ENCODE results near the gene PSD2. TPM values are rescaled to one million over a fixed set of nuclear protein-coding genes. Genes with fewer than 3 reads are reported as not detected.

PSD2 gene
- total and polyA plus RNA-seq, 2 of the 13 experiments (the other 11 are each of a cell fraction or from before 2014, with no cell fraction given) = 0.07 TPM; not detected in 1

DNA sequence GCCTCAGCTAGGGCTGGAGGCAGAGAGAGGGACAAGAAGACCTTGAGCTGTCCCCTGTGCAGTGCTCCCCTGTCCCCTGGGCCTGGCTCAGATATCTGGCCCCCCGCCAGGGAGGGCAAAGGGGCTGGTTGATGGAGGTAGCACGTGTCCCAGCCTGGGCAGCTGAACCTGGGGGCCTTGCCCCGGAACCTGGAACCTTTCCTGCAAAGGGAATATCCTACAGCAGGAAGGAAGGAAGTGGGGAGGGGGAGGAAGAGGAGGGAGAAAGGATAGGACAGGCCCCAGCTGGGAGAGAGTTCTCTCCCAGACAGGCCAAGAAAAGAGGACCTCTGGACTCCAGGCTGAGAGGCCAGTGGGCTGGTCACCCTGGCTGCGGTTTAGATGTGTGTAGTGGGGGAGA, 27.6 kb upstream of the PSD2 start (continued):
- TF ChIP-seq, protein P1, sequence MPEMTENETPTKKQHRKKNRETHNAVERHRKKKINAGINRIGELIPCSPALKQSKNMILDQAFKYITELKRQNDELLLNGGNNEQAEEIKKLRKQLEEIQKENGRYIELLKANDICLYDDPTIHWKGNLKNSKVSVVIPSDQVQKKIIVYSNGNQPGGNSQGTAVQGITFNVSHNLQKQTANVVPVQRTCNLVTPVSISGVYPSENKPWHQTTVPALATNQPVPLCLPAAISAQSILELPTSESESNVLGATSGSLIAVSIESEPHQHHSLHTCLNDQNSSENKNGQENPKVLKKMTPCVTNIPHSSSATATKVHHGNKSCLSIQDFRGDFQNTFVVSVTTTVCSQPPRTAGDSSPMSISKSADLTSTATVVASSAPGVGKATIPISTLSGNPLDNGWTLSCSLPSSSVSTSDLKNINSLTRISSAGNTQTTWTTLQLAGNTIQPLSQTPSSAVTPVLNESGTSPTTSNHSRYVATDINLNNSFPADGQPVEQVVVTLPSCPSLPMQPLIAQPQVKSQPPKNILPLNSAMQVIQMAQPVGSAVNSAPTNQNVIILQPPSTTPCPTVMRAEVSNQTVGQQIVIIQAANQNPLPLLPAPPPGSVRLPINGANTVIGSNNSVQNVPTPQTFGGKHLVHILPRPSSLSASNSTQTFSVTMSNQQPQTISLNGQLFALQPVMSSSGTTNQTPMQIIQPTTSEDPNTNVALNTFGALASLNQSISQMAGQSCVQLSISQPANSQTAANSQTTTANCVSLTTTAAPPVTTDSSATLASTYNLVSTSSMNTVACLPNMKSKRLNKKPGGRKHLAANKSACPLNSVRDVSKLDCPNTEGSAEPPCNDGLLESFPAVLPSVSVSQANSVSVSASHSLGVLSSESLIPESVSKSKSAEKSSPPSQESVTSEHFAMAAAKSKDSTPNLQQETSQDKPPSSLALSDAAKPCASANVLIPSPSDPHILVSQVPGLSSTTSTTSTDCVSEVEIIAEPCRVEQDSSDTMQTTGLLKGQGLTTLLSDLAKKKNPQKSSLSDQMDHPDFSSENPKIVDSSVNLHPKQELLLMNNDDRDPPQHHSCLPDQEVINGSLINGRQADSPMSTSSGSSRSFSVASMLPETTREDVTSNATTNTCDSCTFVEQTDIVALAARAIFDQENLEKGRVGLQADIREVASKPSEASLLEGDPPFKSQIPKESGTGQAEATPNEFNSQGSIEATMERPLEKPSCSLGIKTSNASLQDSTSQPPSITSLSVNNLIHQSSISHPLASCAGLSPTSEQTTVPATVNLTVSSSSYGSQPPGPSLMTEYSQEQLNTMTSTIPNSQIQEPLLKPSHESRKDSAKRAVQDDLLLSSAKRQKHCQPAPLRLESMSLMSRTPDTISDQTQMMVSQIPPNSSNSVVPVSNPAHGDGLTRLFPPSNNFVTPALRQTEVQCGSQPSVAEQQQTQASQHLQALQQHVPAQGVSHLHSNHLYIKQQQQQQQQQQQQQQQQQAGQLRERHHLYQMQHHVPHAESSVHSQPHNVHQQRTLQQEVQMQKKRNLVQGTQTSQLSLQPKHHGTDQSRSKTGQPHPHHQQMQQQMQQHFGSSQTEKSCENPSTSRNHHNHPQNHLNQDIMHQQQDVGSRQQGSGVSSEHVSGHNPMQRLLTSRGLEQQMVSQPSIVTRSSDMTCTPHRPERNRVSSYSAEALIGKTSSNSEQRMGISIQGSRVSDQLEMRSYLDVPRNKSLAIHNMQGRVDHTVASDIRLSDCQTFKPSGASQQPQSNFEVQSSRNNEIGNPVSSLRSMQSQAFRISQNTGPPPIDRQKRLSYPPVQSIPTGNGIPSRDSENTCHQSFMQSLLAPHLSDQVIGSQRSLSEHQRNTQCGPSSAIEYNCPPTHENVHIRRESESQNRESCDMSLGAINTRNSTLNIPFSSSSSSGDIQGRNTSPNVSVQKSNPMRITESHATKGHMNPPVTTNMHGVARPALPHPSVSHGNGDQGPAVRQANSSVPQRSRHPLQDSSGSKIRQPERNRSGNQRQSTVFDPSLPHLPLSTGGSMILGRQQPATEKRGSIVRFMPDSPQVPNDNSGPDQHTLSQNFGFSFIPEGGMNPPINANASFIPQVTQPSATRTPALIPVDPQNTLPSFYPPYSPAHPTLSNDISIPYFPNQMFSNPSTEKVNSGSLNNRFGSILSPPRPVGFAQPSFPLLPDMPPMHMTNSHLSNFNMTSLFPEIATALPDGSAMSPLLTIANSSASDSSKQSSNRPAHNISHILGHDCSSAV (CRISPR knock-in tag; IDR thresholded peaks at IDR 0.05; ENCODE audit: borderline replicate concordance) = no peak
- TF ChIP-seq, protein P2, sequence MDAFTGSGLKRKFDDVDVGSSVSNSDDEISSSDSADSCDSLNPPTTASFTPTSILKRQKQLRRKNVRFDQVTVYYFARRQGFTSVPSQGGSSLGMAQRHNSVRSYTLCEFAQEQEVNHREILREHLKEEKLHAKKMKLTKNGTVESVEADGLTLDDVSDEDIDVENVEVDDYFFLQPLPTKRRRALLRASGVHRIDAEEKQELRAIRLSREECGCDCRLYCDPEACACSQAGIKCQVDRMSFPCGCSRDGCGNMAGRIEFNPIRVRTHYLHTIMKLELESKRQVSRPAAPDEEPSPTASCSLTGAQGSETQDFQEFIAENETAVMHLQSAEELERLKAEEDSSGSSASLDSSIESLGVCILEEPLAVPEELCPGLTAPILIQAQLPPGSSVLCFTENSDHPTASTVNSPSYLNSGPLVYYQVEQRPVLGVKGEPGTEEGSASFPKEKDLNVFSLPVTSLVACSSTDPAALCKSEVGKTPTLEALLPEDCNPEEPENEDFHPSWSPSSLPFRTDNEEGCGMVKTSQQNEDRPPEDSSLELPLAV (CRISPR knock-in tag; conservative IDR thresholded peaks at IDR 0.05; ENCODE audit: low read depth) = no peak
- no peak for TF ChIP-seq ZNF75D (CRISPR knock-in tag; IDR thresholded peaks at IDR 0.05; ENCODE audit: borderline replicate concordance)
- no peak for TF ChIP-seq TCF7 (IDR thresholded peaks at IDR 0.05; ENCODE audit: low read depth)
- TF ChIP-seq HOXA7 (CRISPR knock-in tag; IDR thresholded peaks at IDR 0.05) = no peak
- TF ChIP-seq REL (CRISPR knock-in tag; conservative IDR thresholded peaks at IDR 0.05) = no peak
- no peak for TF ChIP-seq ZC3H13 (CRISPR knock-in tag; IDR thresholded peaks at IDR 0.05)
- TF ChIP-seq, protein P3, sequence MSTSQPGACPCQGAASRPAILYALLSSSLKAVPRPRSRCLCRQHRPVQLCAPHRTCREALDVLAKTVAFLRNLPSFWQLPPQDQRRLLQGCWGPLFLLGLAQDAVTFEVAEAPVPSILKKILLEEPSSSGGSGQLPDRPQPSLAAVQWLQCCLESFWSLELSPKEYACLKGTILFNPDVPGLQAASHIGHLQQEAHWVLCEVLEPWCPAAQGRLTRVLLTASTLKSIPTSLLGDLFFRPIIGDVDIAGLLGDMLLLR (CRISPR knock-in tag; IDR thresholded peaks at IDR 0.05) = no peak
- TF ChIP-seq CAMTA2 (CRISPR knock-in tag; IDR thresholded peaks at IDR 0.05; ENCODE audit: borderline replicate concordance) = no peak
- TF ChIP-seq, protein P4, sequence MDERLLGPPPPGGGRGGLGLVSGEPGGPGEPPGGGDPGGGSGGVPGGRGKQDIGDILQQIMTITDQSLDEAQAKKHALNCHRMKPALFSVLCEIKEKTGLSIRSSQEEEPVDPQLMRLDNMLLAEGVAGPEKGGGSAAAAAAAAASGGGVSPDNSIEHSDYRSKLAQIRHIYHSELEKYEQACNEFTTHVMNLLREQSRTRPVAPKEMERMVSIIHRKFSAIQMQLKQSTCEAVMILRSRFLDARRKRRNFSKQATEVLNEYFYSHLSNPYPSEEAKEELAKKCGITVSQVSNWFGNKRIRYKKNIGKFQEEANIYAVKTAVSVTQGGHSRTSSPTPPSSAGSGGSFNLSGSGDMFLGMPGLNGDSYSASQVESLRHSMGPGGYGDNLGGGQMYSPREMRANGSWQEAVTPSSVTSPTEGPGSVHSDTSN (CRISPR knock-in tag; IDR thresholded peaks at IDR 0.05) = no peak
- TF ChIP-seq, protein P5, sequence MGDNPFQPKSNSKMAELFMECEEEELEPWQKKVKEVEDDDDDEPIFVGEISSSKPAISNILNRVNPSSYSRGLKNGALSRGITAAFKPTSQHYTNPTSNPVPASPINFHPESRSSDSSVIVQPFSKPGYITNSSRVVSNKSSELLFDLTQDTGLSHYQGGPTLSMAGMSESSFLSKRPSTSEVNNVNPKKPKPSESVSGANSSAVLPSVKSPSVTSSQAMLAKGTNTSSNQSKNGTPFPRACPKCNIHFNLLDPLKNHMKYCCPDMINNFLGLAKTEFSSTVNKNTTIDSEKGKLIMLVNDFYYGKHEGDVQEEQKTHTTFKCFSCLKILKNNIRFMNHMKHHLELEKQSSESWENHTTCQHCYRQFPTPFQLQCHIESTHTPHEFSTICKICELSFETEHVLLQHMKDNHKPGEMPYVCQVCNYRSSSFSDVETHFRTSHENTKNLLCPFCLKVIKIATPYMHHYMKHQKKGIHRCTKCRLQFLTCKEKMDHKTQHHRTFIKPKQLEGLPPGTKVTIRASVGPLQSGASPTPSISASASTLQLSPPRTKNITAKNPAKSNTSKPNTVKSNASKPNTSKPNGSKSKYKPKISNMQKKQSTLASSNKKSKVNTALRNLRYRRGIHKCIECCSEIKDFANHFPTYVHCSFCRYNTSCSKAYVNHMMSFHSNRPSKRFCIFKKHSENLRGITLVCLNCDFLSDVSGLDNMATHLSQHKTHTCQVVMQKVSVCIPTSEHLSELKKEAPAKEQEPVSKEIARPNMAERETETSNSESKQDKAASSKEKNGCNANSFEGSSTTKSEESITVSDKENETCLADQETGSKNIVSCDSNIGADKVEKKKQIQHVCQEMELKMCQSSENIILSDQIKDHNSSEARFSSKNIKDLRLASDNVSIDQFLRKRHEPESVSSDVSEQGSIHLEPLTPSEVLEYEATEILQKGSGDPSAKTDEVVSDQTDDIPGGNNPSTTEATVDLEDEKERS (CRISPR knock-in tag; IDR thresholded peaks at IDR 0.05) = no peak

Measured in HepG2 (cell line).